Breast epithelium (tissue), 3 donors: ENCODE measurements around the gene LUC7L3.

Source experiments
- POLR2A ChIP-seq: fragments of 450-650 bp; IDR thresholded peaks from one replicate; pipeline ENCODE4 v1.6.1; 2016; ENCODE audit warnings: antibody characterized with exemption, mild to moderate bottlenecking, moderate library complexity
- POLR2AphosphoS5 ChIP-seq, 3 donors: sonication (generic); formaldehyde crosslinking; IDR thresholded peaks; one replicate each; pipeline ENCODE4 v1.6.1; 2017; ENCODE audit warnings: antibody characterized with exemption in 3 of 3

GRCh38 chr17:50793007-50793406 is 73.6 kb downstream of the LUC7L3 start:
- TF ChIP-seq POLR2AphosphoS5 (IDR thresholded peaks at IDR 0.05), result no peak
- TF ChIP-seq POLR2A, result no peak
